B cell (primary cell): Measurements from ENCODE around the gene WDFY4.

Experiments used
- EZH2 ChIP-seq: IDR thresholded peaks from 2 replicates; pipeline ENCODE4 v1.6.1; 2012; ENCODE audit warnings: borderline replicate concordance, low read depth, mild to moderate bottlenecking, moderate library complexity, low read length; ENCODE audit not compliant: insufficient read depth, poor library complexity, severe bottlenecking
- TF ChIP-seq, protein P1 (sequence below): fragments of 200-600 bp; IDR thresholded peaks from one replicate; pipeline ENCODE4 v1.8.0; 2022; ENCODE audit warnings: antibody characterized with exemption, mild to moderate bottlenecking

GRCh38 chr10:48809261-48809660 is 124.6 kb downstream of the WDFY4 start:
- TF ChIP-seq, protein P1, sequence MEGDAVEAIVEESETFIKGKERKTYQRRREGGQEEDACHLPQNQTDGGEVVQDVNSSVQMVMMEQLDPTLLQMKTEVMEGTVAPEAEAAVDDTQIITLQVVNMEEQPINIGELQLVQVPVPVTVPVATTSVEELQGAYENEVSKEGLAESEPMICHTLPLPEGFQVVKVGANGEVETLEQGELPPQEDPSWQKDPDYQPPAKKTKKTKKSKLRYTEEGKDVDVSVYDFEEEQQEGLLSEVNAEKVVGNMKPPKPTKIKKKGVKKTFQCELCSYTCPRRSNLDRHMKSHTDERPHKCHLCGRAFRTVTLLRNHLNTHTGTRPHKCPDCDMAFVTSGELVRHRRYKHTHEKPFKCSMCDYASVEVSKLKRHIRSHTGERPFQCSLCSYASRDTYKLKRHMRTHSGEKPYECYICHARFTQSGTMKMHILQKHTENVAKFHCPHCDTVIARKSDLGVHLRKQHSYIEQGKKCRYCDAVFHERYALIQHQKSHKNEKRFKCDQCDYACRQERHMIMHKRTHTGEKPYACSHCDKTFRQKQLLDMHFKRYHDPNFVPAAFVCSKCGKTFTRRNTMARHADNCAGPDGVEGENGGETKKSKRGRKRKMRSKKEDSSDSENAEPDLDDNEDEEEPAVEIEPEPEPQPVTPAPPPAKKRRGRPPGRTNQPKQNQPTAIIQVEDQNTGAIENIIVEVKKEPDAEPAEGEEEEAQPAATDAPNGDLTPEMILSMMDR: no peak
- no peak for TF ChIP-seq EZH2
